ENCODE measurements around the gene CAMK2G.

Gene CAMK2G

GRCh38 chr10:73886661-73887293 lies 12.4 kb upstream of the CAMK2G start:
- no peaks in the 10 kb centered on the region for H3K36me3 ChIP-seq (ENCODE audit: low read length)
- no peaks in the 10 kb centered on the region for H3K9me2 ChIP-seq (replicated peaks; ENCODE audit: insufficient read depth, low read length)
- no peaks in the 10 kb centered on the region for H3K27me3 ChIP-seq (ENCODE audit: low read length)
- H3K9me3 ChIP-seq (ENCODE audit: insufficient read depth, low read length) = no peaks in the 10 kb centered on the region
- TF ChIP-seq EZH2phosphoT487 (conservative IDR thresholded peaks at IDR 0.05; ENCODE audit: low read length) (no peak), CTCF (IDR thresholded peaks at IDR 0.05; ENCODE audit: insufficient read depth, low read length, poor library complexity, severe bottlenecking) (no peak)
- H3K4me3 ChIP-seq (ENCODE audit: insufficient read depth, low read length, poor library complexity, severe bottlenecking) = no peak overlapping the region
- H3K4me2 ChIP-seq (ENCODE audit: low read depth, low read length, poor library complexity, severe bottlenecking) = no peak overlapping the region
- H3F3A ChIP-seq (ENCODE audit: insufficient read depth) = no peaks in the 10 kb centered on the region
- H3K9ac ChIP-seq (ENCODE audit: low read length) = no peak overlapping the region
- H3K79me2 ChIP-seq (ENCODE audit: insufficient read depth, low read length) = no peaks in the 10 kb centered on the region
- H4K20me1 ChIP-seq (ENCODE audit: low read depth, low read length) = no peaks in the 10 kb centered on the region
- H2AFZ ChIP-seq (ENCODE audit: low read depth, low read length, severe bottlenecking) = no peak overlapping the region
- H3K27ac ChIP-seq (ENCODE audit: low read depth, low read length) = no peak overlapping the region

DNA sequence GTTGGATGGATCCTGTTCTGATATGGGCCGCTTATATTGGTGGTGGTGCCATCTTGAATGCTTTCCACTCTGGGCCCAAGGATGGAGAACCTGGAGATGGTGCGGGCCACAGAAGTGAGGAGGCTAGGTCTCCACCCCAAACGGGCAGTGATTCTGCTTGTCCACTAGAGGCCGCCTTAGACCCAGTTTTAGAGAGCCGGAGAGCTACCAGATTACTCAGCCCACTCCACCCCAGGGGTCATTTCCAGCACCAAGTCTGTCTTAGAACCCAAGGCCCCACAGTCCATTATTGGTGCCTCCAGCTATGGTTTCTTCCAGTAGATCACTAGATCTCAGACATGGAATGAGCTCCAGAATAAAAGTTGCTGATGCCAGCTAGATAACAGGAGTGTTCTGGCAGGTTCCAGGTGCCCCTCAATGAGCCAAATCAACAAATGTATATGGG lies 11.8 kb upstream of the CAMK2G start:
- H2AFZ ChIP-seq (ENCODE audit: low read depth, low read length, severe bottlenecking) = no peak overlapping the region
- no peaks in the 10 kb centered on the region for H3F3A ChIP-seq (ENCODE audit: insufficient read depth)
- H4K20me1 ChIP-seq (ENCODE audit: low read depth, low read length) = no peaks in the 10 kb centered on the region
- H3K4me3 ChIP-seq (ENCODE audit: insufficient read depth, low read length, poor library complexity, severe bottlenecking) = no peak overlapping the region
- H3K9me3 ChIP-seq (ENCODE audit: insufficient read depth, low read length) = no peaks in the 10 kb centered on the region
- H3K36me3 ChIP-seq (ENCODE audit: low read length) = no peaks in the 10 kb centered on the region
- H3K9ac ChIP-seq (ENCODE audit: low read length) = no peak overlapping the region
- H3K9me2 ChIP-seq (replicated peaks; ENCODE audit: insufficient read depth, low read length) = no peaks in the 10 kb centered on the region
- TF ChIP-seq EZH2phosphoT487 (conservative IDR thresholded peaks at IDR 0.05; ENCODE audit: low read length) = no peak
- peak; percentile 76 for TF ChIP-seq CTCF (IDR thresholded peaks at IDR 0.05; ENCODE audit: insufficient read depth, low read length, poor library complexity, severe bottlenecking)
- no peak overlapping the region for H3K27ac ChIP-seq (ENCODE audit: low read depth, low read length)
- no peak overlapping the region for H3K4me2 ChIP-seq (ENCODE audit: low read depth, low read length, poor library complexity, severe bottlenecking)
- no peaks in the 10 kb centered on the region for H3K27me3 ChIP-seq (ENCODE audit: low read length)
- H3K79me2 ChIP-seq (ENCODE audit: insufficient read depth, low read length) = no peaks in the 10 kb centered on the region

DNA sequence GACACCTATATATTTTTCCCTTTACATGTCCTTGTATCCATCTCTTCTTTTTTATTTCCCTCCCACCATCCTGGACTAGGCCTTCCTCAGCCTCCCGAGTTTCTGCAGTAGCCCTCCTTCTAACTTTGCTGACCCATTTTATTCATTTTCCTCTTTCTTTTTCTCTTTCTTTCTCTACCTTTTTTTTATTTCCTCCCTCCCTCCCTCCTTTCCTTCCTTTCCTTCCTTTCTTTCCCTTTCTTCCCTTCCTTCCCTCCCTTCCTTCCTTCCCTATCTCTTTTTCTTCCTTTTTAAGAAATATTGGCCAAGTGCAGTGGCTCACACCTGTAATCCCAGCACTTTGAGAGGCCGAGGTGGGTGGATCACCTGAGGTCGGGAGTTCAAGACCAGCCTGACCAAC lies 9.7 kb upstream of the CAMK2G start:
- Histone ChIP-seq H3K79me2 (ENCODE audit: insufficient read depth, low read length) (no peaks in the 10 kb centered on the region), H3K9ac (ENCODE audit: low read length) (no peak overlapping the region), H3K27me3 (ENCODE audit: low read length) (no peaks in the 10 kb centered on the region), H3K9me2 (replicated peaks; ENCODE audit: insufficient read depth, low read length) (no peaks in the 10 kb centered on the region), H3K27ac (ENCODE audit: low read depth, low read length) (no peak overlapping the region), H3F3A (ENCODE audit: insufficient read depth) (no peaks in the 10 kb centered on the region), H3K36me3 (ENCODE audit: low read length) (no peaks in the 10 kb centered on the region), H2AFZ (ENCODE audit: low read depth, low read length, severe bottlenecking) (no peak overlapping the region), H3K9me3 (ENCODE audit: insufficient read depth, low read length) (no peaks in the 10 kb centered on the region), H4K20me1 (ENCODE audit: low read depth, low read length) (no peaks in the 10 kb centered on the region), H3K4me2 (ENCODE audit: low read depth, low read length, poor library complexity, severe bottlenecking) (no peak overlapping the region), H3K4me3 (ENCODE audit: insufficient read depth, low read length, poor library complexity, severe bottlenecking) (no peak overlapping the region)
- TF ChIP-seq EZH2phosphoT487 (conservative IDR thresholded peaks at IDR 0.05; ENCODE audit: low read length) (no peak), CTCF (IDR thresholded peaks at IDR 0.05; ENCODE audit: insufficient read depth, low read length, poor library complexity, severe bottlenecking) (no peak)

Data from SU-DHL-6 (cell line).